ENCODE data around the gene MTHFD1L. TPM values are rescaled to one million over a fixed set of nuclear protein-coding genes. Genes with fewer than 3 reads are reported as not detected.

Gene MTHFD1L
- total RNA-seq, 4 donors from 2014 or later: 0.35 to 1.6 (median 0.59) TPM; not detected in 1

- TF ChIP-seq POLR2A (IDR thresholded peaks at IDR 0.05): no peak
- no peak for TF ChIP-seq CTCF (IDR thresholded peaks at IDR 0.05 in 4 of 5, conservative IDR thresholded peaks at IDR 0.05 in 1 of 5)
- no peaks in the 10 kb centered on the region for H3K27me3 ChIP-seq
- no peaks in the 10 kb centered on the region for H3K9me3 ChIP-seq
- ATAC-seq (no peak), DNase-seq (no peak)
- H3K27ac ChIP-seq: no peak overlapping the region
- intact Hi-C loops (cut with DNase I; ENCODE audit: low total_unique reads) (no loop called here), in situ Hi-C loops (cut with MboI; ENCODE audit: low sequenced_read_pairs in 4 of 4) (no loop called here)
- no peak overlapping the region for H3K4me3 ChIP-seq
- H3K36me3 ChIP-seq: no peaks in the 10 kb centered on the region
- H3K4me1 ChIP-seq: peaks cover 0 to 5% of the 10 kb centered on the region in 2 donors
Measured at GRCh38 chr6:151139524-151139923, 274.0 kb downstream of the MTHFD1L start.

- H3K36me3 ChIP-seq: no peaks in the 10 kb centered on the region
- TF ChIP-seq POLR2A (IDR thresholded peaks at IDR 0.05) (no peak), CTCF (IDR thresholded peaks at IDR 0.05 in 4 of 5, conservative IDR thresholded peaks at IDR 0.05 in 1 of 5) (no peak)
- ATAC-seq (no peak), DNase-seq (no peak)
- H3K4me1 ChIP-seq: peaks cover 0 to 5% of the 10 kb centered on the region in 2 donors
- intact Hi-C loops (cut with DNase I; ENCODE audit: low total_unique reads) (no loop called here), in situ Hi-C loops (cut with MboI; ENCODE audit: low sequenced_read_pairs in 4 of 4) (no loop called here)
- H3K27ac ChIP-seq: no peak overlapping the region
- no peaks in the 10 kb centered on the region for H3K27me3 ChIP-seq
- H3K9me3 ChIP-seq: no peaks in the 10 kb centered on the region
- no peak overlapping the region for H3K4me3 ChIP-seq
Measured at GRCh38 chr6:151140767-151141166, 275.3 kb downstream of the MTHFD1L start.

- Histone ChIP-seq H3K36me3 (no peaks in the 10 kb centered on the region), H3K27ac (peak overlapping the region in 3 of 4 donors; percentile 29 to 51 (median 45)), H3K9me3 (no peaks in the 10 kb centered on the region), H3K27me3 (no peaks in the 10 kb centered on the region), H3K4me1 (peaks cover 0 to 5% of the 10 kb centered on the region in 2 donors), H3K4me3 (no peak overlapping the region)
- TF ChIP-seq POLR2A (IDR thresholded peaks at IDR 0.05): no peak
- TF ChIP-seq CTCF (IDR thresholded peaks at IDR 0.05 in 4 of 5, conservative IDR thresholded peaks at IDR 0.05 in 1 of 5): no peak
- DNase-seq: no peak
- intact Hi-C loops (cut with DNase I; ENCODE audit: low total_unique reads): no loop called here
- in situ Hi-C loops (cut with MboI; ENCODE audit: low sequenced_read_pairs in 4 of 4): no loop called here
- peak; percentile 44 to 56 for ATAC-seq
Measured at GRCh38 chr6:151141685-151142084, 276.2 kb downstream of the MTHFD1L start.

GRCh38 chr6:151142676-151143075 is 277.2 kb downstream of the MTHFD1L start:
- in situ Hi-C loops (cut with MboI; ENCODE audit: low sequenced_read_pairs in 4 of 4): no loop called here
- no peak overlapping the region for H3K4me3 ChIP-seq
- ATAC-seq: no peak
- no peak overlapping the region for H3K27ac ChIP-seq
- peaks cover 0 to 5% of the 10 kb centered on the region in 2 donors for H3K4me1 ChIP-seq
- no peaks in the 10 kb centered on the region for H3K36me3 ChIP-seq
- H3K27me3 ChIP-seq: no peaks in the 10 kb centered on the region
- intact Hi-C loops (cut with DNase I; ENCODE audit: low total_unique reads): no loop called here
- DNase-seq: no peak
- no peaks in the 10 kb centered on the region for H3K9me3 ChIP-seq
- TF ChIP-seq CTCF (IDR thresholded peaks at IDR 0.05 in 4 of 5, conservative IDR thresholded peaks at IDR 0.05 in 1 of 5): no peak
- TF ChIP-seq POLR2A (IDR thresholded peaks at IDR 0.05): no peak

GRCh38 chr6:151143337-151143736 is 277.8 kb downstream of the MTHFD1L start:
- intact Hi-C loops (cut with DNase I; ENCODE audit: low total_unique reads) (no loop called here), in situ Hi-C loops (cut with MboI; ENCODE audit: low sequenced_read_pairs in 4 of 4) (no loop called here)
- ATAC-seq (no peak), DNase-seq (no peak)
- Histone ChIP-seq H3K9me3 (no peaks in the 10 kb centered on the region), H3K27ac (no peak overlapping the region), H3K4me1 (peaks cover 0 to 5% of the 10 kb centered on the region in 2 donors), H3K4me3 (no peak overlapping the region), H3K36me3 (no peaks in the 10 kb centered on the region), H3K27me3 (no peaks in the 10 kb centered on the region)
- TF ChIP-seq POLR2A (IDR thresholded peaks at IDR 0.05) (no peak), CTCF (IDR thresholded peaks at IDR 0.05 in 4 of 5, conservative IDR thresholded peaks at IDR 0.05 in 1 of 5) (no peak)
